Stimulated activated CD8-positive, alpha-beta memory T cell treated with anti-CD3 and anti-CD28 coated beads, Interleukin-15, amount 100 ng/mL, for 24 hours (primary cell): ENCODE measurements around the gene TOP3B.

Experiments used
- DNase-seq: peaks from one replicate; pipeline ENCODE4 v3.0.0-alpha.2; 2020; ENCODE audit warnings: low read depth

The TOP3B gene

GRCh38 chr22:21980547-21980946 is 2.0 kb downstream of the TOP3B start:
- DNase-seq: no peak

GRCh38 chr22:21978564-21979386 is 3.8 kb downstream of the TOP3B start:
- no peak for DNase-seq

- no peak for DNase-seq
Observed at GRCh38 chr22:21977814-21978213, 4.8 kb downstream of the TOP3B start.

- no peak for DNase-seq
Observed at GRCh38 chr22:21975854-21976345, 6.7 kb downstream of the TOP3B start.

DNA sequence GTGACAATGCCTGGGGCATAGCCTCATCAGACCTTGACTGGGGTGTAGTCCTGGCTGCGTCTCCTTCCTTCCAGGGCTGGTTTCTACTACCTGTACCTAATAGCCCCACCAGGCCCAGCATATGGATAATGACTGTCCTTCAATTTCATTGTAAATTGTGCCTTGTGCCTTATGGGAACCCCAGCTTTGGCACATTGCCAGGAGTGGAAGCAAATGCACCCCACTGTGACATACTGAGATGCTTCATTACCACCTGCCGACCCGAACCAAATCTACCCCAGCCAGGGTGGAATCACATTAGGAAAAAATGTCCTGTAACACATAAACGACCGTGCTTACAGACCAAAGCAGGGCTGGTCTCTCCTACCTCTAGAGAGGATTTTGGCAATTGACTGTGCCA is 7.3 kb downstream of the TOP3B start:
- no peak for DNase-seq

DNA sequence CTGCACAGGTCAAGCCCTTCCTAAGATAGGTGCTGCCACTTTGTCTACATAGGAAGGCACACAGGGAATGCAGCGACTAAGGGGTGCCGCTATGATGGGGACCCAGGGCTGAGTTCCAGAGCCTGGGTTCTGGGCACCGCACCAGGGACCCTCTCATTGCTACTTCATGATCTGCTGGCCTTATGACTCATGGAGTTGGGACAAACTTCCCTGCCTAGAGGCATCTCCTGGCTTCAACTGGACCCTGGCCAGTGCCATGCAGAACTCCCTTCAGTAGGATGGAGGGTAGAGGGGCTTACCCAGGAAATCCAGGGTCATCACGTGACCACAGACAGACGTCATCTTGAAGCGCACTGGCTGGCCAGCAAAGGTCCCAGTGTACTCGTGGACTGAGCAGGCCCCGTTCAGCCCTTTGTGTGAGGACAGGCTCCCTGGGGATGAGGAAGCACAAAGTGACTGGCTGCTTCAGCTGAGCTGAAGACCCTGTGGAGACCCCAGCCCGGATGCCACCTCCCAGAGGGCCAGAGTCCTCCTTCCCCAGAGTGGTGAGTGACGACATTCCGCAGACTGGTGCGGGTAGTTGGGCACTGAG is 8.4 kb downstream of the TOP3B start:
- no peak for DNase-seq

DNA sequence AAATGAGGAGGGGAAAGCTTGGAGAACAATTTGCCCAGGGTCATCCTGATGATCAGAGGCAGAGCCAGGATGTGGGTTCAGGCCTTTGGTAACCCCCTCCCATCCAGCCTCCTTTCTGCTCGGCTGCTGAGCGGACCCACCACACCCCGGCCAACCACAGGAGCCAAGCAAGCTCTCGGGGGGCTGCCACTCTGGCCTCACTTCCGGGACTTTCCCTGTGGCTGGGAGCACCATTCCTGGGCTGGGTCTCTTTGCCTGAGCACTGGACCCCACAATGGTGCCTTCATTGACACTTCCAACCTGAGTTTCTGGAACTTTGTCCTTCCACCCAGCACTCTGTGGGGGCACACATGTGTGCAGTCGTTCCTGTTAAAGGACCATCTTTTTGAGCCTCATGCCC is 9.8 kb downstream of the TOP3B start:
- DNase-seq: no peak

DNA sequence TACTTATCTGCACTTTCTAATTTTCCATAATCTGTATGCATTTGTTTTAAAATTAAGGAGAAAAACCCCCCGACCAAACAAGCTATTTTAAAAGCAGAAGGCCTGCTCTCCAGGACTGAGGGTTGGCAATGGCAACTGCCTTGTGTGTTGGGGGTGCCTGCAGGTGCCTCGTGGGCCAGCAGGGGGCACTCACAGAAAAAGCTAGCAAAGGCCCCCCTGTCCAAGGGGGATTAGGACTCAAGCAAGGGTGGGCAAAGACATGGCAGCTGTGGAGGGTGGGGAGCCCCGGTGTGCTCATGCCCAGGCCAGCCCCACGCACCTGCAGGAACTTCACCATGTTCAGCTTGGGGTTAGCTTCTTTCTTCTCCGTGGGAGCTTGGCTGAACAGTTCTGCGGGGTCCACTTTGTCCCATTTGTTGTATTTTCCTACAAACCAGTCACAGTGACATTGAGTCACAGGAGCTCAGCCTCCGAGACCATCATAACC is 10.3 kb downstream of the TOP3B start:
- DNase-seq: no peak

- no peak for DNase-seq
Observed at GRCh38 chr22:21971858-21972275, 10.7 kb downstream of the TOP3B start.

DNA sequence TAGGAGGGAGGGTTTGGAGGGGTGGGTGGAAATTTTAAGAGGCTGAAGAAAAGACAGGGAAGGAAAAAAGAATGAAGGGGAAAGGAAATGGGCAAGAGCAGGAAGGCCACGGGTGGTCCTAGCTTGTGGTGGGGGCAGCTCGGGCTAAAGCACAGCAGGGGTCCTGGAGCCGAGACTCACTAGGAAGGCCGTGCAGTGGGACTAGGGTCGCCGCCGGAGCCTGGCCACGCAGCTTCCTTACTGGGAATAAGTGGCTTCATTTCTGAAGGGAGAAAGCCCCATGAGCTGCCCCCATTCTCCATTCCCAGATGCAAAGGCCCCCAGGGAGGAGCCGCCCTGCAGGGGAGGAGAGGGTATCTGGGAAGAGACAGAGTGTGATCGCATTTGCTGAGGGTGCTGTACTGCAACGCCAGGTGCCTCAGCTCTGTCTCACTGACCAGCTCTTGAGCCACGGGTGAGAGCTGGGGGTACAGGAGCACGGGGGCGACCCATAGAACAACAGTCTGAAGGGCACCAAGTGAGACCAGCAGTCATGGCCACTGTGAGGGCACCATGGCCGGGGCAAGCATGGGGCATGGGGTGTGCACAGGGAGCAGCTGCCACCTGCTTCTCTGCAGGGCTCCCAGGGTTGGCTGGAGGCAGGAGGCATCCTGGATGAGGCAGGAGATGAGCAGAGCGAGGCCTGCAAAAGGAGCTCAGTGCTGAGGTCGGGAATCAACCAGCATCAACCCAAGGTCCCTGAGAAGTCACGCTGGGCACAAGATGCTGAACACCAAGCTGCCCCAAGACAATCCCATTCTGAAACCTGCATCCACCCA is 11.6 kb downstream of the TOP3B start:
- no peak for DNase-seq

DNA sequence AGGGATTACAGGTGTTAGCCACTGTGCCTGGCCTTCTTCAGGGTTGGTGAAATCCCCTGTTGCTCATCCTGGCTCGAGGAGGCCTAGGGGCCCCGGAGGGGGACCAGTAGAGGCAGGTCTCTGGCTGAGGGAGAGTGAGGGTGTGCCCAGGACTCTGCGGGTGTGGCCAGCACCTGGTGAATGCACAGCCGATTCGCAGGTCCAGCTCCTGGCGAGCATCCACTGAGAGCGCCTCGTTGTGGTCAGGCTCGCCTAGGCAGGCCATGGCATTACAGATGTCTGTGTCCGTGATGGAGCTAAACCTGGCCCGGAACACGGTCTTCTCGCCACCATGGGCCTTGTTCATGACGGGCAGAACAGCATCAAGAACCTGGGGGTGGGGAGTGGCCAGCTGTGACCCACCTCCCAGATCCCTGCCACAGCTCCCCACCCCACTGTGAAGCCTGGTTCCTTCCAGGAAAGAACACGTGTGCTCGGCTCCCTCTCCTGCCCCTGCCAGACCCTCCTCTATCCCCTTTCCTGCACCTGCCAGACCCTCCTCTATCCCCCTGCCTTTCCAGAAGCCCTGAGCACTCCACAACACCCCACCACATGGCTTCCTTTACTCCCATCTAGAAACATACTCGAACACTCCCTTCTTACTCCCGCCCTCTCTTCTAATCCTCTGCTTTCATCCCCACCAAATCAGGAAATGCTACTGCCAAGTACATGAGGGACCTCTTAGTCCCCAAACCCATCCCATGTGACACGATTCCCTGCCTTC is 12.4 kb downstream of the TOP3B start:
- DNase-seq: no peak

- no peak for DNase-seq
Observed at GRCh38 chr22:21968452-21969129, 14.0 kb downstream of the TOP3B start.

DNA sequence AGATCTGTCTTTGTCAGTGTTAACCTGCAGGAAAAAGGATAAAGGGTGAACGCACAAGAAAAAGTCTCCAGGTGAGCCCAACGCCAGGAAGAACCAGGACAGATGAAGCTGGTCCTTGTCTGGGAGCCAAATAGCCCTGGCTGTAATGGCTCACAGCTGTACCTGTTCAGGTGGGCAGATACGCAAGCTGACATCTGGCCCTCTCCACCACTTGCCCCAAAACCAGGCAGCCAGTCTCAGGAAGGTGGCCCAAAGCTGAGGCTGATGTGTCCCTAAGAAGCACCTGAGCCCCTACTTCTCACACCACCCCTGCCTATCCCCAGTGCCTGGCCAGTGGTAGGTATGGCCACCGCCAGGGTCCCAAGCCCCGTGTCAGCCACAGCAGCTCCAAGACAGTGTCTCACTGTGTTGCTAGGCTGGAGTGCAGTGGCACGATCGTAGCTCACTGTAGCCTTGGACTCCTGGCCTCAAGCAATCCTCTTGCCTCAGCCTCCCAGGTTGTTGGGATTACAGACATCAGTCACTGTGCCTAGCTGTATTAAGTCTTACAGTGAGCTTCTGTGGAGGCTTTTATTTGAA is 14.8 kb downstream of the TOP3B start:
- DNase-seq: no peak

DNA sequence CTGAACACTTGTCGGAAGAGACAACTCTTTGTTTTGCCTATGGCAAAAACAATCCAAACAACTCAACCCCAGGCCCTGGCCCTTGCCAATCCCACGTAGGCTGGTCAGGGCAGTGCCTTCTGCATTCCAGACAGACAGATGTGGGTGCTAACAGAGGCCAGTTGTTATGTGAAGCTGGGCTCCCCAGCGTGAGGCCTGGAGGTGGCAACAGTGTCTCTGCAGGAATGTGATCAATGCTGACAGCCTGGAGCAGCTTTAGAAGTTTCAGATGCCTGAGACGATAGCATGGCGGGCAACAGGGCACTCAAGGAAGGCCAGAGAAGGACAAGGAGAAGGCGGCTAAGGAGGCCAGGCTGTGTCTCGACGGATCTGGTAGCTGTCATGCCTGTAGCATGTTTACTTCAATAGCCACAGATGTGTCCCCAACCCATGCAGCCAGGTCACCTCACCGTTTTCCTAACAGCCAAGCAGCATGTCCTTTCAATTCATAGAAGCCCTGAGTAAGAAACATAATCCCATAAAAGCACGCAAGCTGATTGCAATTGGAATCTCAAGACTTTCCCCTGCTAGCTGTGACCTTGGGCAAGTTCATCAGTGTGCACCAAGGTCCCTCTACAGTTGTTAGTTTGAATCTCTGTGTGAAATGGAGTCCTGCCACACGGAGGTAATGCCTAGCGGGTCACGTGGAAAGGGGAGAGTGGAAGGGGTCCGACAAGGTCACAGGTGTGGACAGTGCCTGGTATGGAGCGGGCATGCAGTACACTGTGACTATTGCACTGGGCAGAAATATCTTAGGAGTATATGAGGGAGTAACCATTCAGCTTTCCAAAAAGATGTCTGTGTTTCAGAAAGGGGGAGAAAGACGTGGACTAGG is 15.7 kb downstream of the TOP3B start:
- DNase-seq: no peak

- DNase-seq: no peak
Observed at GRCh38 chr22:21965762-21966288, 16.8 kb downstream of the TOP3B start.

DNA sequence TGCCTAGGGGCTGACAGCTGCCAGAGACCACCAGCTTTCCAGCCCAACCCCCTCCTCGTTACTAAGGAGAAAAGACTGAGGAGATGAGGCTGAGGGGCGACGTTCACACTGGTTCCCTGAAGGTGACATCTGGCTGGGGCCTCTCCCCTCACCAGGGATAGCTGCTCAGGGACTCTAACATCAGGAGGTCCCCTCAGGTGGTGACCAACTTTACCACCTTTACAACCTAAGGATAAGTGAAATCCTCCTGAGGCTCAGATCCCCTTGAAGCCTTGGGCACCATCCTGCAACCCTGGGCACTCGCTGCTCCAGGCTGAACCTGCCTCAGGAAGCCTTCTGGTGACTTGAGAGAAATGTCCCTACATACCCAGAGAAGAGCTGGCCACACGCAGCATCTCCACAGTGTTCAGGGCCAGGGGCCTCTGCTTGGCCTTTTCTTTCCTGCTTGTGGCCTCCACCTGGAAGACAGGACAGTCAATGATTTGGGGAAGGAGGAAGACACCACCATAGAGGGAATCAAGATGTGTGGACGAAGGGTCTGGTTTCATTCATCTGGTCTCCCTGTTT is 17.6 kb downstream of the TOP3B start:
- no peak for DNase-seq

GRCh38 chr22:21964234-21964633 is 18.4 kb downstream of the TOP3B start:
- DNase-seq: no peak

GRCh38 chr22:21963790-21964211 is 18.8 kb downstream of the TOP3B start:
- DNase-seq: no peak

DNA sequence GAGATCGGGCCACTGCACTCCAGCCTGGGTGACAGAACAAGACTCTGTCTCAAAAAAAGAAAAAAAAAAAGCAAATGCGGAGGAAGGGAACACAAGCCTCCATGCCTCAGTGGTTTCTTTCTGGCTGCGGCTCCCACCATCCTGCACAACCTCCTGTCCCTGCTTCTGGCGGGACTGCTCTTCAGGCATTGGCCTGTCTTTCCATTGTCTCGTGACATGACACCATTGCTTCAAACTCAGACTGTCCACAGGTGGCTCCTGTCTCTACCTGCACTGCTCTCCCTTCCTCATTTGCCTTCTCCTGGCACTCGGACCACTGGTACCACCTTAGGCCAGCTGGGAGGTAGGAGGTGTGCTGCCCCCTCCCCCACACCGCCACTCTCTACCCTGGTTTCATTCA is 19.3 kb downstream of the TOP3B start:
- no peak for DNase-seq
